ENCODE data around the gene CCL1. TPM values are rescaled to one million over a fixed set of nuclear protein-coding genes. Genes with fewer than 3 reads are reported as not detected.
A peak's percentile ranks its signal among the peaks of the same experiment; 100 is the strongest.

Gene CCL1
- total and polyA plus RNA-seq, 8 donors: not detected

GRCh38 chr17:34318474-34318873, 44.6 kb downstream of the CCL1 start:
- intact Hi-C loops (cut with DNase I; ENCODE audit: low total_unique reads): no loop called here
- no peak for TF ChIP-seq EP300 (IDR thresholded peaks at IDR 0.05)
- no peak for TF ChIP-seq POLR2A (IDR thresholded peaks at IDR 0.05)
- no peak for TF ChIP-seq CTCF (IDR thresholded peaks at IDR 0.05)
- TF ChIP-seq POLR2AphosphoS5 (IDR thresholded peaks at IDR 0.05): no peak
- WGBS, 5 donors: 48 to 68% (median 63%) methylated on average over 3 of the region's 3 CpGs
- DNase-seq: no peak
- H3K9me3 ChIP-seq: no peaks in the 10 kb centered on the region
- no peak overlapping the region for H3K27ac ChIP-seq
- H3K4me3 ChIP-seq: no peak overlapping the region
- H3K36me3 ChIP-seq: no peaks in the 10 kb centered on the region
- no peaks in the 10 kb centered on the region for H3K27me3 ChIP-seq
- H3K4me1 ChIP-seq: peaks cover 0 to 18% (median 8%) of the 10 kb centered on the region in 4 donors

- H3K4me1 ChIP-seq: peaks cover 0 to 17% (median 9%) of the 10 kb centered on the region in 4 donors
- 49 to 58% (median 55%) methylated on average over 4 of the region's 4 CpGs for WGBS, 5 donors
- TF ChIP-seq CTCF (IDR thresholded peaks at IDR 0.05) (no peak), EP300 (IDR thresholded peaks at IDR 0.05) (no peak), POLR2A (IDR thresholded peaks at IDR 0.05) (no peak), POLR2AphosphoS5 (IDR thresholded peaks at IDR 0.05) (peak in 2 of 3 donors; percentile 14 to 39)
- intact Hi-C loops (cut with DNase I; ENCODE audit: low total_unique reads): no loop called here
- no peak overlapping the region for H3K4me3 ChIP-seq
- peaks cover 0 to 6% (median 0%) of the 10 kb centered on the region in 3 donors for H3K27me3 ChIP-seq
- H3K27ac ChIP-seq: peak overlapping the region in 4 of 5 donors; percentile 34 to 69 (median 46)
- peak in 1 of 2 donors; percentile 52 for DNase-seq
- H3K36me3 ChIP-seq: no peaks in the 10 kb centered on the region
- no peaks in the 10 kb centered on the region for H3K9me3 ChIP-seq
Measured at GRCh38 chr17:34314279-34314678, 48.8 kb downstream of the CCL1 start.

- H3K27ac ChIP-seq: peak overlapping the region in 4 of 5 donors; percentile 34 to 69 (median 58)
- WGBS, 5 donors: 70 to 84% (median 82%) methylated on average over 4 of the region's 4 CpGs
- intact Hi-C loops (cut with DNase I; ENCODE audit: low total_unique reads): no loop called here
Measured at GRCh38 chr17:34313164-34313563, 49.9 kb downstream of the CCL1 start.

GRCh38 chr17:34312080-34312479, 51.0 kb downstream of the CCL1 start:
- TF ChIP-seq EP300 (IDR thresholded peaks at IDR 0.05) (no peak), POLR2A (IDR thresholded peaks at IDR 0.05) (no peak), CTCF (IDR thresholded peaks at IDR 0.05) (no peak), POLR2AphosphoS5 (IDR thresholded peaks at IDR 0.05) (peak in 1 of 3 donors; percentile 58)
- H3K4me1 ChIP-seq: peaks cover 0 to 22% (median 11%) of the 10 kb centered on the region in 4 donors
- intact Hi-C loops (cut with DNase I; ENCODE audit: low total_unique reads): no loop called here
- peaks cover 0 to 6% (median 0%) of the 10 kb centered on the region in 3 donors for H3K27me3 ChIP-seq
- no peaks in the 10 kb centered on the region for H3K9me3 ChIP-seq
- DNase-seq: peak in 1 of 2 donors; percentile 52
- peak overlapping the region in 4 of 5 donors; percentile 34 to 69 (median 58) for H3K27ac ChIP-seq
- H3K36me3 ChIP-seq: no peaks in the 10 kb centered on the region
- WGBS, 5 donors: 35 to 51% (median 46%) methylated on average over 5 of the region's 5 CpGs
- no peak overlapping the region for H3K4me3 ChIP-seq

More at GRCh38 chr17:34313164-34313563, 49.9 kb downstream of the CCL1 start:
- Histone ChIP-seq H3K4me3 (no peak overlapping the region), H3K9me3 (no peaks in the 10 kb centered on the region), H3K27me3 (peaks cover 0 to 6% (median 0%) of the 10 kb centered on the region in 3 donors), H3K4me1 (peaks cover 0 to 15% (median 9%) of the 10 kb centered on the region in 4 donors), H3K36me3 (no peaks in the 10 kb centered on the region)
- peak in 1 of 2 donors; percentile 32 for DNase-seq
- TF ChIP-seq CTCF (IDR thresholded peaks at IDR 0.05): no peak
- no peak for TF ChIP-seq POLR2AphosphoS5 (IDR thresholded peaks at IDR 0.05)
